GM23338 (cell line): ENCODE measurements around the gene ABHD18. TPM values are rescaled to one million over a fixed set of nuclear protein-coding genes. Genes with fewer than 3 reads are reported as not detected.
"Not testable (repeated sequence)": the region's sequence is repeated elsewhere in the genome, so short reads cannot be mapped to it uniquely, and the experiment has no call there.

Experiments used
- ATAC-seq: fragments of 200-7000 bp; cut with Tn5 transposase; 3 replicates; pipeline ENCODE4 v1.9.1; 2020
- DNase-seq: peaks from one replicate; pipeline ENCODE4 v3.0.0-alpha.2; 2015; ENCODE audit warnings: low spot score
- H2AFZ ChIP-seq: fragments of 200-600 bp; sonication (generic); 2 replicates; pipeline ENCODE4 v1.8.0; 2016; ENCODE audit warnings: antibody characterized with exemption, mild to moderate bottlenecking, moderate library complexity
- H3F3A ChIP-seq: fragments of 200-600 bp; sonication (generic); replicated peaks from 2 replicates; pipeline ENCODE4 v1.8.0; 2017; ENCODE audit warnings: antibody characterized with exemption, mixed run types, low read depth
- H3K27ac ChIP-seq: fragments of 200-600 bp; sonication (generic); 2 replicates; pipeline ENCODE4 v1.6.1; 2016; ENCODE audit warnings: low read depth
- H3K27me3 ChIP-seq: fragments of 200-600 bp; sonication (generic); 2 replicates; pipeline ENCODE4 v1.8.0; 2016; ENCODE audit warnings: mild to moderate bottlenecking, mixed run types, moderate library complexity; ENCODE audit not compliant: insufficient read depth
- H3K36me3 ChIP-seq: fragments of 200-600 bp; sonication (generic); 2 replicates; pipeline ENCODE4 v1.8.0; 2016; ENCODE audit warnings: mild to moderate bottlenecking; ENCODE audit not compliant: insufficient read depth
- H3K4me1 ChIP-seq: fragments of 200-600 bp; sonication (generic); 2 replicates; pipeline ENCODE4 v1.8.0; 2016; ENCODE audit warnings: mild to moderate bottlenecking, moderate library complexity; ENCODE audit not compliant: insufficient read depth
- H3K4me2 ChIP-seq: fragments of 200-600 bp; sonication (generic); 2 replicates; pipeline ENCODE4 v1.7.1; 2017; ENCODE audit warnings: mixed run types
- H3K4me3 ChIP-seq: fragments of 200-600 bp; sonication (generic); 2 replicates; pipeline ENCODE4 v1.6.1; 2016; ENCODE audit warnings: mixed run types
- H3K79me2 ChIP-seq: fragments of 200-600 bp; sonication (generic); replicated peaks from 2 replicates; pipeline ENCODE4 v1.8.0; 2017; ENCODE audit warnings: mild to moderate bottlenecking; ENCODE audit not compliant: insufficient read depth
- H3K9me2 ChIP-seq: fragments of 200-600 bp; sonication (generic); 2 replicates; pipeline ENCODE4 v1.8.0; 2017; ENCODE audit not compliant: insufficient read depth
- H4K20me1 ChIP-seq: fragments of 200-600 bp; sonication (generic); replicated peaks from 2 replicates; pipeline ENCODE4 v1.8.0; 2017; ENCODE audit warnings: mild to moderate bottlenecking; ENCODE audit not compliant: insufficient read depth
- H3K27ac Mint-ChIP-seq: 2 replicates; pipeline ENCODE4 v1.8.0; 2020; ENCODE audit warnings: inconsistent platforms, mild to moderate bottlenecking, moderate library complexity, mixed read lengths
- H3K27me3 Mint-ChIP-seq: 3 replicates; pipeline ENCODE4 v1.8.0; 2022; ENCODE audit warnings: low read depth, mild to moderate bottlenecking, moderate library complexity, mixed read lengths, inconsistent platforms; ENCODE audit not compliant: insufficient read depth, poor library complexity
- H3K36me3 Mint-ChIP-seq: 3 replicates; pipeline ENCODE4 v1.8.0; 2021; ENCODE audit warnings: low read depth, mild to moderate bottlenecking, inconsistent platforms, moderate library complexity, mixed read lengths
- H3K4me1 Mint-ChIP-seq: 3 replicates; pipeline ENCODE4 v1.8.0; 2020; ENCODE audit warnings: mild to moderate bottlenecking, inconsistent platforms, mixed read lengths
- H3K4me3 Mint-ChIP-seq: 3 replicates; pipeline ENCODE4 v1.8.0; 2021; ENCODE audit warnings: moderate library complexity, mild to moderate bottlenecking, inconsistent platforms, mixed read lengths
- H3K9me3 Mint-ChIP-seq: 3 replicates; pipeline ENCODE4 v1.8.0; 2020; ENCODE audit warnings: moderate library complexity, mild to moderate bottlenecking, inconsistent platforms, mixed read lengths
- CREB1 ChIP-seq: fragments of 250-450 bp; sonication (Bioruptor Pico); IDR thresholded peaks from 2 replicates; pipeline ENCODE4 v1.5.0; 2020; ENCODE audit warnings: low read depth, mild to moderate bottlenecking, moderate library complexity
- EZH2phosphoT487 ChIP-seq: fragments of 200-600 bp; sonication (generic); IDR thresholded peaks from one replicate; pipeline ENCODE4 v1.8.1; 2018; ENCODE audit warnings: antibody characterized with exemption; ENCODE audit not compliant: unreplicated experiment
- JUNB ChIP-seq: IDR thresholded peaks from one replicate; pipeline ENCODE4 v1.6.1; 2016; ENCODE audit warnings: antibody characterized with exemption; ENCODE audit not compliant: unreplicated experiment
- NANOG ChIP-seq: IDR thresholded peaks from 2 replicates; pipeline ENCODE4 v1.6.1; 2016; ENCODE audit warnings: antibody characterized with exemption, borderline replicate concordance
- STAT1 ChIP-seq: IDR thresholded peaks from one replicate; pipeline ENCODE4 v1.6.1; 2016; ENCODE audit warnings: antibody characterized with exemption; ENCODE audit not compliant: unreplicated experiment
- ZNF114 ChIP-seq: fragments of 250-450 bp; sonication (Bioruptor Pico); IDR thresholded peaks from 2 replicates; pipeline ENCODE4 v1.5.0; 2020; ENCODE audit warnings: mild to moderate bottlenecking, moderate library complexity
- ZNF331 ChIP-seq: fragments of 250-450 bp; sonication (Bioruptor Pico); IDR thresholded peaks from 2 replicates; pipeline ENCODE4 v1.5.0; 2020; ENCODE audit warnings: low read depth, mild to moderate bottlenecking, moderate library complexity
- ZNF462 ChIP-seq: fragments of 250-450 bp; sonication (Bioruptor Pico); IDR thresholded peaks from 2 replicates; pipeline ENCODE4 v1.5.0; 2020; ENCODE audit warnings: mild to moderate bottlenecking, moderate library complexity
- polyA plus RNA-seq: library from polyadenylated mRNA; unstranded; fragments of >200 nt; fragmentation: Nextera tagmentation; extraction: Ambion mirVana; gene quantifications from 2 replicates; pipeline ENCODE4 v1.2.1, GENCODE V29; 2016
- total RNA-seq: library from RNA; depleted of rRNA; stranded (reverse); fragments of >200 nt; shearing (Covaris generic); gene quantifications from 2 replicates; pipeline ENCODE4 v1.2.3, GENCODE V29; 2014

The ABHD18 gene
- total and polyA plus RNA-seq, 2 experiments from 2014 or later: 7.2 to 18.6 TPM

- TF ChIP-seq ZNF462 (CRISPR knock-in tag) (no peak), CREB1 (CRISPR knock-in tag) (no peak), EZH2phosphoT487 (no peak), NANOG (no peak), ZNF331 (CRISPR knock-in tag) (no peak), STAT1 (no peak), ZNF114 (CRISPR knock-in tag) (no peak)
Measured at GRCh38 chr4:128031756-128032384, 66.7 kb downstream of the ABHD18 start (continued).

- Histone ChIP-seq H3K27me3 (no peaks in the 10 kb centered on the region), H3F3A (no peaks in the 10 kb centered on the region; the same call in 1 of the 2 replicates), H3K4me2 (no peak overlapping the region), H3K27ac (no peak overlapping the region), H3K4me3 (no peak overlapping the region), H3K79me2 (no peaks in the 10 kb centered on the region), H3K36me3 (no peaks in the 10 kb centered on the region), H2AFZ (no peak overlapping the region), H4K20me1 (no peaks in the 10 kb centered on the region), H3K4me1 (no peaks in the 10 kb centered on the region), H3K9me2 (no peaks in the 10 kb centered on the region)
- H3K27me3 Mint-ChIP-seq: peaks cover 6% of the 10 kb centered on the region
- H3K27ac Mint-ChIP-seq: no peak overlapping the region
- no peak overlapping the region for H3K4me3 Mint-ChIP-seq
- no peaks in the 10 kb centered on the region for H3K36me3 Mint-ChIP-seq
- no peaks in the 10 kb centered on the region for H3K9me3 Mint-ChIP-seq
- ATAC-seq: no peak
- DNase-seq: no peak
- H3K4me1 Mint-ChIP-seq: no peaks in the 10 kb centered on the region
- TF ChIP-seq JUNB: no peak
- TF ChIP-seq ZNF114 (CRISPR knock-in tag): no peak
- no peak for TF ChIP-seq STAT1
Measured at GRCh38 chr4:128039568-128039967, 74.4 kb downstream of the ABHD18 start.

- not testable (repeated sequence) for DNase-seq, H3K9me2 ChIP-seq, H3K36me3 Mint-ChIP-seq, H3F3A ChIP-seq, H3K4me3 Mint-ChIP-seq, H3K79me2 ChIP-seq, H4K20me1 ChIP-seq, H3K4me1 Mint-ChIP-seq, H3K27me3 ChIP-seq, H3K27ac Mint-ChIP-seq, H3K4me1 ChIP-seq, H3K36me3 ChIP-seq, H3K27me3 Mint-ChIP-seq, H3K27ac ChIP-seq, H3K4me2 ChIP-seq, ATAC-seq, H3K4me3 ChIP-seq, H3K9me3 Mint-ChIP-seq
- peak overlapping the region; percentile 80; the same call in 1 of the 2 replicates for H2AFZ ChIP-seq
Measured at GRCh38 chr4:128047019-128047418, 81.8 kb downstream of the ABHD18 start.

- H3K9me3 Mint-ChIP-seq, H3K36me3 Mint-ChIP-seq, H3K27me3 Mint-ChIP-seq, H2AFZ ChIP-seq, H3K79me2 ChIP-seq, H3K27ac Mint-ChIP-seq, ATAC-seq, H3K4me3 Mint-ChIP-seq, H4K20me1 ChIP-seq, H3K36me3 ChIP-seq, H3F3A ChIP-seq, H3K9me2 ChIP-seq, H3K27me3 ChIP-seq, H3K4me2 ChIP-seq, H3K27ac ChIP-seq, H3K4me1 ChIP-seq, H3K4me3 ChIP-seq, DNase-seq, H3K4me1 Mint-ChIP-seq: not testable (repeated sequence)
Measured at GRCh38 chr4:128047514-128047913, 82.3 kb downstream of the ABHD18 start.
